ENCODE measurements around the gene TMEM79. TPM values are rescaled to one million over a fixed set of nuclear protein-coding genes. Genes with fewer than 3 reads are reported as not detected.

TMEM79 gene
- total RNA-seq, 4 donors from 2014 or later = 1.7 to 4.5 (median 3.1) TPM

DNA sequence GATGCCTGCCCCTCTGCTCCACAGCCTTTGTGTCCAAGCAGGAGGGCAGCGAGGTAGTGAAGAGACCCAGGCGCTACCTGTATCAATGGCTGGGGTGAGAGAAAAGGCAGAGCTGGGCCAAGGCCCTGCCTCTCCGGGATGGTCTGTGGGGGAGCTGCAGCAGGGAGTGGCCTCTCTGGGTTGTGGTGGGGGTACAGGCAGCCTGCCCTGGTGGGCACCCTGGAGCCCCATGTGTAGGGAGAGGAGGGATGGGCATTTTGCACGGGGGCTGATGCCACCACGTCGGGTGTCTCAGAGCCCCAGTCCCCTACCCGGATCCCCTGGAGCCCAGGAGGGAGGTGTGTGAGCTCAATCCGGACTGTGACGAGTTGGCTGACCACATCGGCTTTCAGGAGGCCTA lies 41.4 kb upstream of the TMEM79 start:
- TF ChIP-seq EP300 (IDR thresholded peaks at IDR 0.05) = no peak
- no peak for TF ChIP-seq POLR2A (IDR thresholded peaks at IDR 0.05)
- no peak for TF ChIP-seq CTCF (IDR thresholded peaks at IDR 0.05)
- Histone ChIP-seq H3K4me1 (peaks cover 0 to 30% (median 26%) of the 10 kb centered on the region in 4 donors), H3K9me3 (no peaks in the 10 kb centered on the region), H3K36me3 (peaks cover 0 to 62% (median 10%) of the 10 kb centered on the region in 3 donors), H3K4me3 (no peak overlapping the region), H3K27ac (peak overlapping the region in 1 of 4 donors; percentile 9), H3K27me3 (no peaks in the 10 kb centered on the region)
- 45 to 61% methylated on average over 7 to 9 of the region's 10 CpGs for WGBS, 2 donors
- no peak for DNase-seq (ENCODE audit: low spot score in 2 of 2)

- DNase-seq (ENCODE audit: low spot score in 2 of 2) = no peak
- Histone ChIP-seq H3K9me3 (no peaks in the 10 kb centered on the region), H3K36me3 (peaks cover 0 to 51% (median 0%) of the 10 kb centered on the region in 3 donors), H3K4me1 (peaks cover 0 to 41% (median 28%) of the 10 kb centered on the region in 4 donors), H3K27ac (peak overlapping the region in 1 of 4 donors; percentile 2), H3K27me3 (no peaks in the 10 kb centered on the region), H3K4me3 (no peak overlapping the region)
- WGBS, 2 donors = 65 to 68% methylated on average over 2 of the region's 2 CpGs
- no peak for TF ChIP-seq EP300 (IDR thresholded peaks at IDR 0.05)
- no peak for TF ChIP-seq POLR2A (IDR thresholded peaks at IDR 0.05)
- no peak for TF ChIP-seq CTCF (IDR thresholded peaks at IDR 0.05)
Measured at GRCh38 chr1:156244126-156244525, 40.0 kb upstream of the TMEM79 start.

GRCh38 chr1:156244712-156245111 lies 39.4 kb upstream of the TMEM79 start:
- peak overlapping the region in 2 of 4 donors; percentile 16 to 85 for H3K27ac ChIP-seq
- H3K9me3 ChIP-seq = no peaks in the 10 kb centered on the region
- no peak for DNase-seq (ENCODE audit: low spot score in 2 of 2)
- H3K36me3 ChIP-seq = peaks cover 0 to 51% (median 0%) of the 10 kb centered on the region in 3 donors
- no peak overlapping the region for H3K4me3 ChIP-seq
- peaks cover 0 to 47% (median 28%) of the 10 kb centered on the region in 4 donors for H3K4me1 ChIP-seq
- H3K27me3 ChIP-seq = no peaks in the 10 kb centered on the region
- WGBS, 2 donors = 87% methylated on average over 17 of the region's 17 CpGs
- TF ChIP-seq EP300 (IDR thresholded peaks at IDR 0.05) = no peak

- WGBS, 2 donors = 9 to 11% methylated on average over 32 to 51 of the region's 69 CpGs
- Histone ChIP-seq H3K4me1 (peaks cover 0 to 53% (median 28%) of the 10 kb centered on the region in 4 donors), H3K4me3 (peak overlapping the region in 3 of 4 donors; percentile 2 to 41 (median 26)), H3K27me3 (no peaks in the 10 kb centered on the region), H3K9me3 (no peaks in the 10 kb centered on the region), H3K36me3 (peaks cover 0 to 53% (median 4%) of the 10 kb centered on the region in 3 donors), H3K27ac (peak overlapping the region in 3 of 4 donors; percentile 42 to 85 (median 46))
- TF ChIP-seq EP300 (IDR thresholded peaks at IDR 0.05) (no peak), POLR2A (IDR thresholded peaks at IDR 0.05) (no peak), CTCF (IDR thresholded peaks at IDR 0.05) (no peak)
- DNase-seq (ENCODE audit: low spot score in 2 of 2) = no peak
Measured at GRCh38 chr1:156245451-156246232, 38.5 kb upstream of the TMEM79 start.

- Histone ChIP-seq H3K27ac (peak overlapping the region; percentile 56 to 85 (median 76)), H3K4me3 (peak overlapping the region; percentile 2 to 41 (median 15))
- 53 to 56% methylated on average over 10 of the region's 10 CpGs for whole genome bisulfite sequencing, 2 donors
Measured at GRCh38 chr1:156246241-156246780, 37.8 kb upstream of the TMEM79 start.

More at GRCh38 chr1:156246241-156246780, 37.8 kb upstream of the TMEM79 start:
- no peak for TF ChIP-seq POLR2A (IDR thresholded peaks at IDR 0.05)
- TF ChIP-seq CTCF (IDR thresholded peaks at IDR 0.05) = no peak
- no peak for TF ChIP-seq EP300 (IDR thresholded peaks at IDR 0.05)
- Histone ChIP-seq H3K4me1 (peaks cover 0 to 55% (median 28%) of the 10 kb centered on the region in 4 donors), H3K27me3 (no peaks in the 10 kb centered on the region), H3K36me3 (peaks cover 0 to 53% (median 4%) of the 10 kb centered on the region in 3 donors), H3K9me3 (no peaks in the 10 kb centered on the region)
- DNase-seq (ENCODE audit: low spot score in 2 of 2) = no peak
